ENCODE results near the gene VASH1. TPM values are rescaled to one million over a fixed set of nuclear protein-coding genes. Genes with fewer than 3 reads are reported as not detected.

The VASH1 gene
- total and polyA plus RNA-seq, 2 of the 13 experiments (the other 11 are each of a cell fraction or from before 2014, with no cell fraction given): 0.11 to 0.24 TPM

- Histone ChIP-seq H3K79me2 (ENCODE audit: insufficient read depth, low read length) (no peaks in the 10 kb centered on the region), H3K9me3 (ENCODE audit: low read length) (no peaks in the 10 kb centered on the region), H3K4me3 (replicated peaks in 1 of 3; ENCODE audit: insufficient read depth in 1 of 3, low read depth in 2 of 3, low read length in 3 of 3) (no peak overlapping the region), H4K20me1 (ENCODE audit: insufficient read depth, low read length) (no peaks in the 10 kb centered on the region), H2AFZ (ENCODE audit: low read length) (no peak overlapping the region), H3K4me1 (ENCODE audit: insufficient read depth, low read length) (no peaks in the 10 kb centered on the region), H3K36me3 (replicated peaks in 1 of 2; ENCODE audit: control insufficient read depth in 1 of 2, insufficient read depth in 2 of 2, low read length in 2 of 2) (no peaks in the 10 kb centered on the region), H3K9ac (ENCODE audit: insufficient read depth, low read depth, low read length) (no peak overlapping the region), H3K27ac (ENCODE audit: extremely low read length, insufficient read depth, low read length) (no peak overlapping the region), H3K4me2 (ENCODE audit: low read depth, low read length) (no peak overlapping the region), H3K27me3 (ENCODE audit: control insufficient read depth in 1 of 2, insufficient read depth in 2 of 2, low read length in 2 of 2) (peaks cover 0 to 4% of the 10 kb centered on the region in 2 experiments; a peak in 2 of 5 replicates)
- intact Hi-C loops (cut with micrococcal nuclease; ENCODE audit: unreplicated experiment): no loop called here
- CTCF ChIA-PET (ENCODE audit: low intra/inter-chr PET ratio, low total read pairs): no interaction called here
- ATAC-seq (no peak), FAIRE-seq (no peak), DNase-seq (ENCODE audit: low spot score) (no peak)
- in situ Hi-C loops (cut with HindIII; ENCODE audit: extremely low pct_ligation_motif_present, low pct_unique_long_range_greater_than_20kb): loop anchor here (5.0 kb wide), 1 partner anchor 68 kb away; no protein-coding TSS in a partner anchor
- BruUV-seq (replicated peaks): no TSS peak
- POLR2A ChIA-PET: no interaction called here
- 47% methylated on average over 5 of the region's 5 CpGs for WGBS (ENCODE audit: low lambda C conversion rate)
- TF ChIP-seq CBX2 (IDR thresholded peaks at IDR 0.05; ENCODE audit: low read depth, low read length): no peak
- TF ChIP-seq CBX2 (CRISPR knock-in tag; IDR thresholded peaks at IDR 0.05; ENCODE audit: low read depth): no peak
- no peak for TF ChIP-seq ZNF703 (CRISPR knock-in tag; IDR thresholded peaks at IDR 0.05; ENCODE audit: borderline replicate concordance)
- no peak for TF ChIP-seq ZNF24 (IDR thresholded peaks at IDR 0.05)
- TF ChIP-seq ZC3H13 (CRISPR knock-in tag; IDR thresholded peaks at IDR 0.05): no peak
- no peak for TF ChIP-seq SRSF1 (optimal IDR thresholded peaks at IDR 0.05; ENCODE audit: low read depth, low read length)
- TF ChIP-seq, protein P1, sequence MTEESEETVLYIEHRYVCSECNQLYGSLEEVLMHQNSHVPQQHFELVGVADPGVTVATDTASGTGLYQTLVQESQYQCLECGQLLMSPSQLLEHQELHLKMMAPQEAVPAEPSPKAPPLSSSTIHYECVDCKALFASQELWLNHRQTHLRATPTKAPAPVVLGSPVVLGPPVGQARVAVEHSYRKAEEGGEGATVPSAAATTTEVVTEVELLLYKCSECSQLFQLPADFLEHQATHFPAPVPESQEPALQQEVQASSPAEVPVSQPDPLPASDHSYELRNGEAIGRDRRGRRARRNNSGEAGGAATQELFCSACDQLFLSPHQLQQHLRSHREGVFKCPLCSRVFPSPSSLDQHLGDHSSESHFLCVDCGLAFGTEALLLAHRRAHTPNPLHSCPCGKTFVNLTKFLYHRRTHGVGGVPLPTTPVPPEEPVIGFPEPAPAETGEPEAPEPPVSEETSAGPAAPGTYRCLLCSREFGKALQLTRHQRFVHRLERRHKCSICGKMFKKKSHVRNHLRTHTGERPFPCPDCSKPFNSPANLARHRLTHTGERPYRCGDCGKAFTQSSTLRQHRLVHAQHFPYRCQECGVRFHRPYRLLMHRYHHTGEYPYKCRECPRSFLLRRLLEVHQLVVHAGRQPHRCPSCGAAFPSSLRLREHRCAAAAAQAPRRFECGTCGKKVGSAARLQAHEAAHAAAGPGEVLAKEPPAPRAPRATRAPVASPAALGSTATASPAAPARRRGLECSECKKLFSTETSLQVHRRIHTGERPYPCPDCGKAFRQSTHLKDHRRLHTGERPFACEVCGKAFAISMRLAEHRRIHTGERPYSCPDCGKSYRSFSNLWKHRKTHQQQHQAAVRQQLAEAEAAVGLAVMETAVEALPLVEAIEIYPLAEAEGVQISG (CRISPR knock-in tag; IDR thresholded peaks at IDR 0.05): no peak
- no peak for TF ChIP-seq ZBED4 (CRISPR knock-in tag; IDR thresholded peaks at IDR 0.05; ENCODE audit: borderline replicate concordance)
- no peak for TF ChIP-seq ZBTB26 (CRISPR knock-in tag; IDR thresholded peaks at IDR 0.05; ENCODE audit: borderline replicate concordance)
- TF ChIP-seq MIER3 (CRISPR knock-in tag; IDR thresholded peaks at IDR 0.05; ENCODE audit: borderline replicate concordance): no peak
- no peak for TF ChIP-seq AHDC1 (CRISPR knock-in tag; IDR thresholded peaks at IDR 0.05; ENCODE audit: borderline replicate concordance)
These were observed 46.8 kb upstream of the VASH1 start for GRCh38 chr14:76714470-76714869.
